Activated naive CD8-positive, alpha-beta T cell treated with anti-CD3 and anti-CD28 coated beads, Interleukin-2, amount 50 U/mL, for 16 hours (primary cell): ENCODE data around the gene ZDHHC8.

Experiments used
- DNase-seq: peaks from one replicate; pipeline ENCODE4 v3.0.0-alpha.2; 2020; ENCODE audit warnings: low read depth, low spot score

The ZDHHC8 gene

DNA sequence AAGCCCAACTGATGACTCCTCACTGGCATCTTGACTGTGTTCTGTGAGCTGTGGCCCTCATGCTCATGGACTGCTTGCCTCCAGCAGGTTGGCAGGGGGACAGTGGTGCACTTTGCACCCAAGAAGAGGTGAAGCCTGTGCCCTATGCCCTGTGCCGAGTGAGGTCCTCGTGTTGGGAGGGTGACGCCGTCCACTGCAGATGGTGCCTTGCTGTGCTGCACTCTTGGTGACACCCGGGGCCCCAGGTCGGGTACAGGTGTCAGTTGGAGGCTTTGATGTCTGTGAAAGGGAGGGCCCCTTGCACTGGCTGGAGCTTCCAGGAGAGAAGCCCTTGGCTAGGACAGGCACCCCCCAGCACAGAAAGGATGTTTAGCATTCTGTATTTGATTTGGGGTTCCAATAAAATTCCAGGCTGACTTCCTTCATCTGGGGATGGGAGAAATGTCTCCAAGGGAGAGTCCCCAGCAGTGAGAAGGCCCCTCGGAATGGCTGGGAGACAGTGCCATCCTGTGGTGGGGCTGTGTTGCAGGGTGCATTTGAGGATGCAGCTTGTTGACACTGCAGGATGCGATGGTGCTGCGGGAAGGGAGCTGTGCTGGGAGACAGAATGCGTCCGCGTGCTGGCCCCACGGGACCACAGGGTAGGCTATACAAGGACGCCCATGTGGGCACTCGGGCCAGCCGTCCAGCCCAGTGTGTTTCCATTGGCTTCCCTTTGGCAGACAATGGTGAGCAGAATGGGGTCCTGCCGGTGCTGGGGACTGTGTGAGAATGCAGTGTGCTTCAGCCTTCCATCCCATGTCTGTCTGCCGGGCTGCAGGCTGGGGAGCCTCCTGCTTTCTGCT lies 2.5 kb upstream of the ZDHHC8 start:
- DNase-seq, result peak; percentile 32

GRCh38 chr22:20129747-20130014 lies 1.9 kb upstream of the ZDHHC8 start:
- DNase-seq, result no peak

- DNase-seq, result no peak
These were observed 1.3 kb upstream of the ZDHHC8 start for GRCh38 chr22:20130319-20130718.

DNA sequence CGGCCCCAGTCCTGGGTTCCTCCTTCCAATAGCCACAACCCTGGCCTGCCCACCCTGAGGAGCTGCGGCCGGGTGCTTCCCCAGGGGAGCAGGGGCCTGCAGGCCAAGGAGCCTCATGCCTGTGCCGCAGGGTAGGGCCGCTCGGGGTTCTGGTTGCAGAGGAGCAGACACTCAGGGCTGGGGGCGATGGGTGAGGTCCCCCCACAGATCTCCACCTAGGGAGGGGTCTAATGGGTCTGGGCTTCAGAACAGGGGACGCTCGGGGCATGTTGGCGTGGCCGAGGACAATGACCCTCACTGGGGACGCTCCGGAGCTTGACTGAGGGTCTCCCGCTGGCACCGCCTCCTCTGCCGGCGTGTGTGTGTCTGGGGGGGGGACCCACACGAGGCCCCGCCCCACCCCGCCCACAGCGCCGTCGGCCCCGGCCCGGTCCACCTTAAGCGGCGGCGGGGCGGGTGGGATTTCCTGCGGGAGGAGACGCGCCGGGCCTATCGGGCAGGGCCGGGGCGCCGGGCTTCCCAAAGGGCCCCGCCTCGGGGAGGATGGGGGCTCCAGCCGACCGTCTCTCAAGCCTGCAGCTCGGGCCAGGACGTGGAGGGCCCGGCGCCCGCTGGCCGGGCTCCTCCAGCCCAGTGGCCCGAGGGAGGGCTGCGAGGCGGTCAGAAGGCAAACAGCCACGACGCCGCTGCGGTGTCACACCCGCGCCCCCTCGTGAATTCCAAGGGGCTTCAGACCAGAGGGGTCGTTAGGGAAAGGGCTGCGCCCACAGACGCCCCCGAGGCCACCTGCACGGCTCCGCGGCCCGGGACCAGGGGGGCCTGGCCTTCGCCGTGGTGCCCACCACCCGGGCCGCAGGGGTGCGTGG lies 640 bp upstream of the ZDHHC8 start:
- peak; percentile 56 for DNase-seq

DNA sequence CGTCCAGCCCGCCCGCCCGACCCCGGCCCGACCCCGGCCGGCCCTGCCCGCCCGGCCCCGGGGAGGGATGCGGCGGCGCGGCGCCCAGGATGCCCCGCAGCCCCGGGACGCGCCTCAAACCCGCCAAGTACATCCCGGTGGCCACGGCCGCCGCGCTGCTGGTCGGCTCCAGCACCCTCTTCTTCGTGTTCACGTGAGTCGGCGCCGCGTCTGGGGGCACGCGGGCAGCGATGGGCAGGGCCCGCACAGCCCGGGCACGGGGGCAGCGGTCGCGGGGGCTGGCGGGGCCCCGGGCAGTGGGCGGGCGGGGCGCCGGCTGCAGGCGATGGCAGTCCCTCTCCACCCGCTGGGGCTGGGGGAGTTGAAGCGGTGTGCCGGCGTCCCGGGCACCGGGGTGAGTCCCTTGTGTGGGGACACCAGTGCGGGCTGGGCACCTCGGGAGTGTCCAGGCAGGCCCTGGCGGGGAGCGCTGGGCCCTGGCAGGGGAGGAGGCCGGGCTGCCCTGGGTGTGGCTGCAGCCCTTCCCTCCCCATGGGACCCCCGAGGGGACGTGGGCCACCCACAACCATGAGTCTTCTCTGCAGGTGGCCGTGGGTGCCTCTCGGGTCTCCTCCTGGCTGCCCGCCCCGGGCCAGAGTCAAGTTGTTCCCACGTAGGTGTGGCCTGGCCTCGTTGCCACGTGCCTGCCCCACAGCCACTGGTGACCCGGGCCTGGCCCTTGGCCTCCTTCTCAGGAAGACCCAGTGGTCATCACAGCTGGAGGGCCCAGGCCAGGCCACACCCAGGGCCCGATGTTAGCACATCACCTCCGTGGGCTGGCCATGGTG lies 468 bp downstream of the ZDHHC8 start:
- no peak for DNase-seq

DNA sequence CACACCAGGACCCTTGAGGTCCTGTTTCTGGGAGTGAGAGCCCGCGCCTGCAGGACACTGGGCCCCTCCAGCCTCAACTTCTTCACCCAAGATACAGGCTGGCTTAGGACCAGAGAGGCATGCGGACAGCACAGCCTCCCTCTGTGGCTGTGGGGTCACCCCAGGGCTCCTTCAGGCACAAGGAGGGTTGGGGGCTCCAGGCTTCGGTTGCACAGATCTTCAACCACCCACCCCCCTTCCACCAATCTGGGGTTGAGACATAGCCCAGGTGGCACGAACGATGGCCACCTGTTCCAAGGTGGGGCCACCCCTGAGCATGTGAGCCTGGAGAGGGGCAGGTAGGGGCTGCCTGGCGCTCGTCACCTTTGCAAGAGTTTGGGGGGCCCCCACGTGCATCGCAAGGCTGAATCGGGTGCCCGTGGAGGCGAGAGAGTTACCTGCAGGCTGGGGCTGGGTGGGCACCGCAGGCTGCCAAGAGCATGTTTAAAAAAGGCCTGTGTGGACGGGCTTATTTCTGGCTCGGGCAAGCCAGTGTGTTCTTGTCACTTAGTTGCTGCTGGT lies 1.2 kb downstream of the ZDHHC8 start:
- DNase-seq, result no peak

DNA sequence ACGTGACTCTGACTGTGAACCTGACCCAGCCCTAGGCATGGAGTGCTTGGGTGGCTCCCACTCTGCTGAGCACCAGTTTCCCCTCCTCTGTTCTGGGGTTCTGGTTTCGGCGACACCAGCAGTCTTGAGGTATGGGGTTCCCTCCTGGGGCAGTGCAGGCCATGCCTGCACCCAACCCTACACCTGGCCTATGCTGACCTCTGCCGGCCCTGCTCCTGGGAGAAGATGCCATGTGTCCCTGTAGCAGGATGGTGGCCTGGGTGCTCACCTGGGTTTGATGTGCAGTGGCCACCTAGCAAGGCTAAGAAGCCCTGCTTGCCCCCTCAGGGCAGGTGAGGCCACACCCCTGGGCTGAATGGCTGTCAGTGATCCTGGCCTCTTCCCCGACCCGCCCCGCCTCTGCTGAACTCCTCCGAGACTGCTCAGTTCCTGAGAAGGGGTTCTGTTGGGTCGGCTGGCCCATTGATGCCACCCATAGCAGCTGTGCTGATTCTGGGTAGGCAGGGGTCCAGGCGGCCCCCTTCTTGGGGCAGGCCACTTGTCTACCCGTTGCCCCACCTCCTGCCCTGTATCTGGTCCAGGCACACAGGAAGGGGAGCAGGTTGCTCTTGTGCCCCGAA lies 2.4 kb downstream of the ZDHHC8 start:
- DNase-seq, result no peak

DNA sequence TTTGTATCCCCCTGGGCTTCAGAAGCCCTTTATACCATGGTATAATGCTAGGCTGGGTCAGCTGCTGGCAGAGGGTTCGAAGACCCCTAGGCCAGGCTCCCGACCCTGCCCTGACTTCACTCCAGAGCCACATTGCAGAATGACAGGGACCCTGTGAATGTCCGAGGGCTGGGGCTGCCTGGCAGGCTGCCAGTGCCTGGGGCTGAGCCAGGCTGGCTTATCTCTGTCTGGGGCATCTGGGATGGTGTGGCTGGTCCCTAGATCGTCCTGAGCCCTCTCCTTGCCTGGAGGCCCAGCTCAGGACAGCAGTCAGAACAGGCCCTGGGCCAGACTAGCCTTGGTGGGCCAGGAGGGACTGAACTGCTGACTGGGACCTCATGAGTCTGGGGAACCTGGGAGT lies 3.7 kb downstream of the ZDHHC8 start:
- no peak for DNase-seq

- DNase-seq, result no peak
These were observed 4.4 kb downstream of the ZDHHC8 start for GRCh38 chr22:20135806-20136602.

DNA sequence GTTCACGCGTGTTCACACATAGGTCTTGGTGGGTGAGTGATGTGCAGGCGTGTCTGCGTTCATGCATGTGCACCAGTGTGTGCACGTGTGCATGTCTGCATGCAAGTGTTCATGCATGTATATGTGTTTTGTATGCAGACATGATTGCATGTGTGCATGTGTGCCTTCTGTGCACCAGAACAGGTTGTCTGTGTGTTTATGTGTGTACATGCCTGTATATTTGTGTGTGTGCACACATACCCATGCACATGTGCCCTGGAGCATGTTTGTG lies 4.9 kb downstream of the ZDHHC8 start:
- no peak for DNase-seq

DNA sequence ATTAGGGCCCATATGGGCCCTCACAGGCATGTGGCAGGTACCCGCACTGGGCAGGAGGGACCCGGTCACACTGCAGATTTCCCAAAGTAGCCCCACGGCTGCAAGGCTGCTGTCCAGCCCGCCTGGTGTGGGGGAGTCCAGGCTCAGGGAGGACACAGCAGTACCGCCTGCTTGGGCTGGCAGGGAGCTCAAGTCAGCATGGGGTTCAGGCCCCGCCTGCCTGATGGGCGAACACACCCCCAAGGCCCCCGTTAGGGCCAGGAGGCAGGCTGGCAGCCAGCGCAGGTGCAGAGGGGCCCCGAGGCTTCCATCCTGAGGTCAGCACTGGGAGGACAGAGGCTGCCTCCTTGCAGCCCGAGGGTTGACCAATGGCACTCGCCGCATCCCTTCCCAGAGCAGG lies 5.5 kb downstream of the ZDHHC8 start:
- no peak for DNase-seq

GRCh38 chr22:20137671-20138416 lies 6.2 kb downstream of the ZDHHC8 start:
- DNase-seq, result no peak

DNA sequence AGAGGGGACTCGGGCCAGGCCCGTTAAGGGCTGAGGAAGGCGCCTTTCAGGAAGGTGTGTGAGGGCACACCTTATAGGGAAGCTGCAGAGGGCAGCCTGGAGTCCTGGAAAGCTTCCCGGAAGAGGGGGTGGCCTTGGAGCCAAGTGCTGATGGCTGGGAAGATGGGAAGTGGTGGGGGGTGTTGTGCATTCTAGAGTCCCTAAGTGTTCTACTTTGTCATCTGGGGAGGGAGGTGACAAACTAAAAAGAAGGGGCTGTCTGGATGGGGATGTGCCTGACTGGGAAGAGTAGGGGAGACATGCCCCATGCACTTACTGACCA lies 6.8 kb downstream of the ZDHHC8 start:
- no peak for DNase-seq

DNA sequence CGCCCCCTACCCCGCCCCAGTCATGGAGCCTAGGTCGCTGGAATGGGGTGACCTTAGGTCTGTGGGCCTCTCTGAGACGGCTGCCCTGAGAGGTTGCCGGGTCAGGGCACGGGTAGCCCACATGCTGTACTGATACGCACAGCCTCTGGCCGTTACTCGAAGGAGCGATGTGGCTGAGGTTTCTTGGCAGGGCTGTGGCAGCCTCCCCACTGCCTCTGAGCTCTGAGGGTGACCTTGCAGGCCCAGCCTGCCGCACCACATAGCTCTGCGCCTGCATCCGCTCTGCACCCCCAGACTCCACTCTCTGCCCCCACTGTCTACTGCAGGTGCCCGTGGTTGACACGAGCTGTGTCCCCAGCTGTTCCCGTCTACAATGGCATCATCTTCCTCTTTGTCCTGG lies 7.3 kb downstream of the ZDHHC8 start:
- no peak for DNase-seq

DNA sequence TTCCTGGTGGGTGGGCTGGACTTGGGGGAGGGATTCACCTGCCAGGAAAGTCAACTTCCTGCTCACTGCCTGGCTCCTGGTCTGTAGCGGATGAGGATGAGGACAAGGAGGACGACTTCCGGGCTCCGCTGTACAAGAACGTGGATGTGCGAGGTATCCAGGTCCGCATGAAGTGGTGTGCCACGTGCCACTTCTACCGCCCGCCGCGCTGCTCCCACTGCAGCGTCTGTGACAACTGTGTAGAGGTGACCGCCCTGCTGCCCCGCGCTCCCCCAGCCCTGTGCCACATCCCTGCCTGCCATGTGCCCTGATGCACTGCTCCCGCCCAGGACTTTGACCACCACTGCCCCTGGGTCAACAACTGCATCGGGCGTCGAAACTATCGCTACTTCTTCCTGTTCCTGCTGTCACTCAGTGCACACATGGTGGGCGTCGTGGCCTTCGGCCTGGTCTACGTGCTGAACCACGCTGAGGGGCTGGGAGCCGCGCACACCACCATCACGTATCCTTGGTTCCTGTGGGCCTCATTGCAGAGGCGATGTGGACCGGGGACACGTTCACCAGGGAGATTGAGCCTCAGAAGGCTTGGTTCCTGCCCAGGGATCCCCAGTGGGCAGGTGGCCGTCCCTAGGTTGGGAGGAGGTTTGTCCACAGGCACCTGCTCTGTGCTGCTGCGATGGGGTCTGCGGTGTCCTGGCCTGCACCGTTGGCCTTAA lies 7.9 kb downstream of the ZDHHC8 start:
- DNase-seq, result no peak

DNA sequence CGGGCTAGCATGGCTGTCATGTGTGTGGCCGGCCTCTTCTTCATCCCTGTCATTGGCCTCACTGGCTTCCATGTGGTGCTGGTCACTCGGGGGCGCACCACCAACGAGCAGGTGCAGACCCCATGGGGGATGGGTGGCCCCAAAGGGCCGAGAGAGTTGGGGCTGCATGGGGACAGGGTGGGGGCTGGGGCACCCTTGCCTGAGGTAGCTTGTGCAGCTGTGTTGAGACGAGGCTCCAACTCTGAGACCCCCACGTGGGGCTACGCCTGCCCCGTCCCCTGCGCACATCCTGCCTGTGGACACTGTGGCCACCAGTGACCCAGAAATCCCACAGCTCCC lies 8.5 kb downstream of the ZDHHC8 start:
- no peak for DNase-seq

DNA sequence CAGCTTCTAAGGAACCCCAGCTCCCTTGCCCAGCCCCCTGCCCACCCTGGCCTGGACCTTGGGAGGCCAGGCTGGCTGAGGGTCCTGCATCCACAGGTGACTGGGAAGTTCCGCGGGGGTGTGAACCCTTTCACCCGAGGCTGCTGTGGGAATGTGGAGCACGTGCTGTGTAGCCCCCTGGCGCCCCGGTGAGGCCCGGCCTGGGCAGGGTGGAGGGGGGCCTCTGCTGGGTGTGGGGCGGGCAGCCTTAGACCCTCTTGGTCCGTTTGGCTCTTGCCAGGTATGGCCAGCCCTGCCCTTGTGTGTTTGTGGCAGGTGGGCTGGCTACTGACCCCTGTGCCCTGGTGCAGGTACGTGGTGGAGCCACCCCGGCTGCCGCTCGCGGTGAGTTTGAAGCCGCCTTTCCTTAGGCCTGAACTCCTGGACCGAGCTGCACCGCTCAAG lies 8.9 kb downstream of the ZDHHC8 start:
- no peak for DNase-seq

DNA sequence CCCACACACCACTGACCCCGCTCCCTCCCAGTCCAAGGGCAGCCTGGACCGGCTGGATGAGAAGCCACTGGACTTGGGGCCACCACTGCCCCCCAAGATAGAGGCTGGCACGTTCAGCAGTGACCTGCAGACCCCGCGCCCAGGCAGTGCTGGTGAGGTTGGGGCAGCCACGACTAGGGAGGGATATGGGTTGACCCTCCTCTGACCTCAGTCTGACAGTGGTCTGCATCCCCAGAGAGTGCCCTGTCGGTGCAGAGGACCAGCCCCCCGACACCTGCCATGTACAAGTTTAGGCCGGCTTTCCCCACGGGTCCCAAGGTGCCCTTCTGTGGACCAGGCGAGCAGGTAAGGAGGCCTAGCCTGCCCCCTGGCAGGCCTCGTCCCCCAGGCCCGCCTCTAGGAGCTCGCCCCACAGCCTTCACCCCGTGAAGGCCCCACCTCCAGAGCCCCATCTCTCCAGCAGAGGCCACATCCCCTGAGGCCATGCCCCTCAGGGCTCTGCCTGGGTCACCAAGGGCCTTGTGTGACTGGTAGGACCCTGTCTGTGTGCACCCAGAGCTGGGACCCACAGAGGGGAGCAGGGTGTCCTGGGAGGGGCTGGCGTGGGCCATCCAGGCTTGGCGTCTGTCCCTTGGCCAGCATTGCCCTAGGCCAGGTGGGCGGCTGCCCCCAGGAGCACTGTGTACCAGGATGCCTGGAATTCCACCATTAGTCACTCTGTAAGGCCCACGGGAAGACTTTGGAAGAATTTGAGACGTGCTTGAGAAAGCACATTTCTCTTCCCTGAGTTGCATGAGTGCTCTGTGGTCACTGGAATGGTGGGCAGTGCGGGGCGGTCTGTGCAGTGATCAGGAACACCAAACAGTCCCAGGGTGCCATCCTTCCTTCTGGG lies 9.8 kb downstream of the ZDHHC8 start:
- DNase-seq, result no peak
